ENCODE measurements around the gene CHST8. TPM values are rescaled to one million over a fixed set of nuclear protein-coding genes. Genes with fewer than 3 reads are reported as not detected.

The CHST8 gene
- total RNA-seq, 5 donors from 2014 or later (not counting 1 experiment from before 2014, with no cell fraction given), result not detected

GRCh38 chr19:33713194-33713593, 91.4 kb downstream of the CHST8 start:
- H3K4me1 Mint-ChIP-seq, result no peaks in the 10 kb centered on the region
- no peak overlapping the region for H3K27ac Mint-ChIP-seq
- H3K4me1 ChIP-seq (ENCODE audit: control insufficient read depth in 1 of 2, extremely low read depth in 1 of 2, insufficient read depth in 2 of 2, low read length in 2 of 2), result no peaks in the 10 kb centered on the region
- H3K9me3 Mint-ChIP-seq, result peaks cover 20 to 24% (median 21%) of the 10 kb centered on the region in 3 donors
- ATAC-seq (replicated peaks in 1 of 4) (no peak), DNase-seq (no peak)
- H3K27me3 Mint-ChIP-seq, result peaks cover 13 to 17% of the 10 kb centered on the region in 2 donors
- no peaks in the 10 kb centered on the region for H3K9me3 ChIP-seq
- H3K36me3 ChIP-seq (ENCODE audit: control insufficient read depth in 2 of 2, extremely low read depth in 1 of 2, insufficient read depth in 1 of 2, low read length in 1 of 2), result no peaks in the 10 kb centered on the region
- no peaks in the 10 kb centered on the region for H3K36me3 Mint-ChIP-seq
- 50% methylated on average over 2 of the region's 3 CpGs for WGBS (ENCODE audit: insufficient coverage)
- ChIA-PET POLR2A (no interaction called here), CTCF (no interaction called here)
- H3K4me3 ChIP-seq (ENCODE audit: control insufficient read depth in 1 of 2, extremely low read depth in 1 of 2, low read length in 1 of 2), result no peak overlapping the region
- no peak overlapping the region for H3K27ac ChIP-seq (ENCODE audit: low read length)
- H3K27me3 ChIP-seq (replicated peaks in 1 of 2; ENCODE audit: control insufficient read depth in 2 of 2, extremely low read depth in 1 of 2, insufficient read depth in 2 of 2, low read length in 1 of 2), result peaks cover 0 to 31% of the 10 kb centered on the region in 2 experiments
- no peak overlapping the region for H3K4me3 Mint-ChIP-seq

- POLR2A ChIA-PET, result no interaction called here
- Histone ChIP-seq H3K4me3 (ENCODE audit: control insufficient read depth in 1 of 2, extremely low read depth in 1 of 2, low read length in 1 of 2) (no peak overlapping the region), H3K27ac (ENCODE audit: low read length) (no peak overlapping the region), H3K4me1 (ENCODE audit: control insufficient read depth in 1 of 2, extremely low read depth in 1 of 2, insufficient read depth in 2 of 2, low read length in 2 of 2) (no peaks in the 10 kb centered on the region), H3K9me3 (no peaks in the 10 kb centered on the region), H3K36me3 (ENCODE audit: control insufficient read depth in 2 of 2, extremely low read depth in 1 of 2, insufficient read depth in 1 of 2, low read length in 1 of 2) (no peaks in the 10 kb centered on the region), H3K27me3 (replicated peaks in 1 of 2; ENCODE audit: control insufficient read depth in 2 of 2, extremely low read depth in 1 of 2, insufficient read depth in 2 of 2, low read length in 1 of 2) (peaks cover 0 to 38% of the 10 kb centered on the region in 2 experiments)
- CTCF ChIA-PET, result no interaction called here
- no peaks in the 10 kb centered on the region for H3K36me3 Mint-ChIP-seq
- no peak for DNase-seq
- no peak overlapping the region for H3K27ac Mint-ChIP-seq
- WGBS (ENCODE audit: insufficient coverage), result no CpG with 5 or more reads among the region's 3 CpGs
- no peak overlapping the region for H3K4me3 Mint-ChIP-seq
- ATAC-seq (replicated peaks in 1 of 4), result no peak
- peaks cover 20 to 24% (median 21%) of the 10 kb centered on the region in 3 donors for H3K9me3 Mint-ChIP-seq
- H3K4me1 Mint-ChIP-seq, result no peaks in the 10 kb centered on the region
- H3K27me3 Mint-ChIP-seq, result peaks cover 17 to 19% of the 10 kb centered on the region in 2 donors
Observed at GRCh38 chr19:33714149-33714548, 92.4 kb downstream of the CHST8 start.

- POLR2A ChIA-PET, result no interaction called here
- no peaks in the 10 kb centered on the region for H3K36me3 Mint-ChIP-seq
Observed at GRCh38 chr19:33715462-33715861, 93.7 kb downstream of the CHST8 start.

DNA sequence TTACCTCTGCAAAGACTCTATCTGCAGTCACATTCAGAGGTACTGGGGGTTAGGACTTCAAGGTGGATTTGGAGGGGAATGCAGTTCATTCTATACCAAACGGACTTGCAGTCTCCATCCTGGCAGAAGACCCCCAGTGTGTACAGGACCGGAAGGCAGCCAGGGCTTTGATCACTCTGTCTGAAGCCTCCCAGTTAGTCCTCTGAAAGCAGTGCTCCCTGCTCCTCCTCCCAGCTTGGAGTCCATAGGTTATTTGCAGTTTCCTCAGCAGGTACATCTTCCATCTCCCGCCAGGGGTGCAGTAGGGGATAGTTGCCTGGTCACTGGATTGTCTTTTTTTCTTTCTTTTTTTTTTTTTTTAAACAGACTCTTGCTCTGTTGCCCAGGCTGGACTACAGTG, 96.1 kb downstream of the CHST8 start:
- peaks cover 13 to 17% (median 14%) of the 10 kb centered on the region in 3 donors for H3K9me3 Mint-ChIP-seq
- Histone ChIP-seq H3K4me1 (ENCODE audit: control insufficient read depth in 1 of 2, extremely low read depth in 1 of 2, insufficient read depth in 2 of 2, low read length in 2 of 2) (no peaks in the 10 kb centered on the region), H3K4me3 (ENCODE audit: control insufficient read depth in 1 of 2, extremely low read depth in 1 of 2, low read length in 1 of 2) (no peak overlapping the region), H3K27ac (ENCODE audit: low read length) (no peak overlapping the region), H3K27me3 (replicated peaks in 1 of 2; ENCODE audit: control insufficient read depth in 2 of 2, extremely low read depth in 1 of 2, insufficient read depth in 2 of 2, low read length in 1 of 2) (peaks cover 0 to 49% of the 10 kb centered on the region in 2 experiments), H3K9me3 (no peaks in the 10 kb centered on the region), H3K36me3 (ENCODE audit: control insufficient read depth in 2 of 2, extremely low read depth in 1 of 2, insufficient read depth in 1 of 2, low read length in 1 of 2) (no peaks in the 10 kb centered on the region)
- DNase-seq (no peak), ATAC-seq (replicated peaks in 1 of 4) (no peak)
- H3K27ac Mint-ChIP-seq, result no peak overlapping the region
- no peaks in the 10 kb centered on the region for H3K4me1 Mint-ChIP-seq
- CTCF ChIA-PET, result no interaction called here
- H3K36me3 Mint-ChIP-seq, result no peaks in the 10 kb centered on the region
- no peak overlapping the region for H3K4me3 Mint-ChIP-seq
- H3K27me3 Mint-ChIP-seq, result peaks cover 24 to 33% of the 10 kb centered on the region in 2 donors
- 65% methylated on average over 2 of the region's 3 CpGs for WGBS (ENCODE audit: insufficient coverage)
- POLR2A ChIA-PET, result no interaction called here

More at GRCh38 chr19:33715462-33715861, 93.7 kb downstream of the CHST8 start:
- Mint-ChIP-seq H3K27me3 (peaks cover 23 to 24% of the 10 kb centered on the region in 2 donors), H3K27ac (no peak overlapping the region), H3K4me3 (no peak overlapping the region), H3K9me3 (peaks cover 14 to 17% (median 14%) of the 10 kb centered on the region in 3 donors), H3K4me1 (no peaks in the 10 kb centered on the region)
- no peak for ATAC-seq (replicated peaks in 1 of 4)
- Histone ChIP-seq H3K27ac (ENCODE audit: low read length) (no peak overlapping the region), H3K4me1 (ENCODE audit: control insufficient read depth in 1 of 2, extremely low read depth in 1 of 2, insufficient read depth in 2 of 2, low read length in 2 of 2) (no peaks in the 10 kb centered on the region), H3K9me3 (no peaks in the 10 kb centered on the region), H3K4me3 (ENCODE audit: control insufficient read depth in 1 of 2, extremely low read depth in 1 of 2, low read length in 1 of 2) (no peak overlapping the region), H3K36me3 (ENCODE audit: control insufficient read depth in 2 of 2, extremely low read depth in 1 of 2, insufficient read depth in 1 of 2, low read length in 1 of 2) (no peaks in the 10 kb centered on the region), H3K27me3 (replicated peaks in 1 of 2; ENCODE audit: control insufficient read depth in 2 of 2, extremely low read depth in 1 of 2, insufficient read depth in 2 of 2, low read length in 1 of 2) (peaks cover 0 to 49% of the 10 kb centered on the region in 2 experiments)
- no peak for DNase-seq
- CTCF ChIA-PET, result no interaction called here
- WGBS (ENCODE audit: insufficient coverage), result 89% methylated on average over 1 of the region's 1 CpG

DNA sequence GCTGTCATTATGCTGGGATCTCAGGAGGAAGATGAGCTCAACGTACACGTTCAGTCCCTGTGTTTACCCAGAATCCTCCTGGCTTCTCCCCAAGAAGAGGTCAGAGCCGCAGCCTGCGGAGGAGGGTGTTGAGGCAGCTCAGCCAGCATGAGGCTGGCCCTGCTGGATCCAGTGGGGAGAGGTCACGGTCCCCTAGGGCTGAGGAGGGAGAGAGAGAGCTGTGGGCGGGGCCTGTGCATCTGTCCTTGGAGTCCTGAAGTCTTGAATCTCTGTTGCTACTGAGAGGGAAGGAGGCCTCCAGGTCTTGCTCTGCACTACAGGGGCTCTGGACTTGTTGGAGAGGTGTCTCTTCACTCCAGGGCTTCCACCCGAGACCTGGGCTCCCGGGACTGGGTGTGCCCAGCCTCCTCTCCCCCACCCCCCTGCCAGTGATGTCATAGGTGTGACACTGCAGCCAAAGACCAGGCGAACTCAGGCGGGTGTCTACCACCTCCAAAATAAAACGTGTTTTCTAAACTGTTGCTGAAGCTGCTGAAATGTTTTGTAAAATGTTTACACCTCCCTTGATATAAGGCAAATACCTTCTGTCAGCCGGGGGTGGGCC, 97.0 kb downstream of the CHST8 start:
- no peaks in the 10 kb centered on the region for H3K4me1 ChIP-seq (ENCODE audit: control insufficient read depth in 1 of 2, extremely low read depth in 1 of 2, insufficient read depth in 2 of 2, low read length in 2 of 2)
- H3K36me3 Mint-ChIP-seq, result no peaks in the 10 kb centered on the region
- H3K9me3 ChIP-seq, result no peaks in the 10 kb centered on the region
- H3K36me3 ChIP-seq (ENCODE audit: control insufficient read depth in 2 of 2, extremely low read depth in 1 of 2, insufficient read depth in 1 of 2, low read length in 1 of 2), result no peaks in the 10 kb centered on the region
- H3K27me3 ChIP-seq (replicated peaks in 1 of 2; ENCODE audit: control insufficient read depth in 2 of 2, extremely low read depth in 1 of 2, insufficient read depth in 2 of 2, low read length in 1 of 2), result peaks cover 0 to 46% of the 10 kb centered on the region in 2 experiments
- H3K27me3 Mint-ChIP-seq, result peaks cover 22 to 35% of the 10 kb centered on the region in 2 donors
- H3K9me3 Mint-ChIP-seq, result peaks cover 13 to 17% (median 14%) of the 10 kb centered on the region in 3 donors
- CTCF ChIA-PET, result no interaction called here
- POLR2A ChIA-PET, result no interaction called here
- no peaks in the 10 kb centered on the region for H3K4me1 Mint-ChIP-seq
- no peak for DNase-seq
- no peak overlapping the region for H3K27ac Mint-ChIP-seq
- no peak overlapping the region for H3K4me3 ChIP-seq (ENCODE audit: control insufficient read depth in 1 of 2, extremely low read depth in 1 of 2, low read length in 1 of 2)
- H3K4me3 Mint-ChIP-seq, result no peak overlapping the region
- 70% methylated on average over 6 of the region's 12 CpGs for WGBS (ENCODE audit: insufficient coverage)
- ATAC-seq (replicated peaks in 1 of 4), result no peak
- no peak overlapping the region for H3K27ac ChIP-seq (ENCODE audit: low read length)

DNA sequence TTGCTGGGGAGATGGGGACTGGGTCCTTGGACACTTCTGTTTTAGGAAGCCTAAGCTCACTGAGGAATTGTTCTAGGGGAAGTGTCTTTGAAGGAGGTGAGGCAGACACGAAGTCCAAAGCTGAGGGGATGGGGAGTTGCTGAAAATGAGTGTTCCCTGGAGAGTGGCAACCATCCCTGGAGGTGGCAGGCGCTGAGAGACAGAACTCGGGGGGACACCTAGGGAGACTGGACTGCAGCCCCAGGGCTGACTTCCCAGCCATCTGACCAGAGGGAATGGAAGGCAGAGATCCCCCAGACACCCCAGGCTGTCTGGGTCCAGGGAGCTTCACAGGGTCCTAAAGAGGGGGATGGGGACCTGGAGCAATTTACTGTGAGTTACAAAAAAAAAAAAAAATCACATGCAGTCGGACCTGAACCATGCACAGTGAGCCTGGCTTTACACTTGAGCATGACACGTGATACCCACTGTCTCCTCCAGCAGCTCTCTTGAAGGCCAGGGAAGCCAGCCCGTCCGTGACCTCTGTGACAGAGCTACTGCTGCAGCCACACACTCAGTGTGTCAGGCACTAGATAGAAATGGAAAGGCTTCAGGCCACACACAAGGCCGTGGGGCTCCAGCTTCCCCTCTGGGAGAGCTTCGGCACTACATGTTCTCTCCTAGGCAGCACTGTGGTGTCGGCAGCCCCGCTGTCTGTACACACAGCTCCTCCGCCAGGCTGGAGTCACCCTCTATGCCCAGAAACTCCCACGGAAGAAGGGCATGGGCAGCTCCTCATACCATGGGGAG, 97.8 kb downstream of the CHST8 start:
- H3K27me3 Mint-ChIP-seq, result peaks cover 22 to 35% of the 10 kb centered on the region in 2 donors
- 68% methylated on average over 8 of the region's 13 CpGs for whole genome bisulfite sequencing (ENCODE audit: insufficient coverage)
- Histone ChIP-seq H3K9me3 (no peaks in the 10 kb centered on the region), H3K4me1 (ENCODE audit: control insufficient read depth in 1 of 2, extremely low read depth in 1 of 2, insufficient read depth in 2 of 2, low read length in 2 of 2) (no peaks in the 10 kb centered on the region), H3K36me3 (ENCODE audit: control insufficient read depth in 2 of 2, extremely low read depth in 1 of 2, insufficient read depth in 1 of 2, low read length in 1 of 2) (no peaks in the 10 kb centered on the region), H3K27ac (ENCODE audit: low read length) (no peak overlapping the region), H3K27me3 (replicated peaks in 1 of 2; ENCODE audit: control insufficient read depth in 2 of 2, extremely low read depth in 1 of 2, insufficient read depth in 2 of 2, low read length in 1 of 2) (peaks cover 0 to 51% of the 10 kb centered on the region in 2 experiments), H3K4me3 (ENCODE audit: control insufficient read depth in 1 of 2, extremely low read depth in 1 of 2, low read length in 1 of 2) (no peak overlapping the region)
- POLR2A ChIA-PET, result no interaction called here
- H3K27ac Mint-ChIP-seq, result no peak overlapping the region
- no peaks in the 10 kb centered on the region for H3K4me1 Mint-ChIP-seq
- H3K9me3 Mint-ChIP-seq, result peaks cover 7 to 16% (median 14%) of the 10 kb centered on the region in 3 donors
- H3K36me3 Mint-ChIP-seq, result no peaks in the 10 kb centered on the region
- no peak for DNase-seq
- CTCF ChIA-PET, result no interaction called here
- H3K4me3 Mint-ChIP-seq, result no peak overlapping the region
- ATAC-seq (replicated peaks in 1 of 4), result no peak
